Measurements from ENCODE around the gene DPP6. TPM values are rescaled to one million over a fixed set of nuclear protein-coding genes. Genes with fewer than 3 reads are reported as not detected.
"Not testable (repeated sequence)": the region's sequence is repeated elsewhere in the genome, so short reads cannot be mapped to it uniquely, and the experiment has no call there.

The DPP6 gene
- total RNA-seq, 2 donors from 2014 or later, result 0.05 to 38.7 TPM

DNA sequence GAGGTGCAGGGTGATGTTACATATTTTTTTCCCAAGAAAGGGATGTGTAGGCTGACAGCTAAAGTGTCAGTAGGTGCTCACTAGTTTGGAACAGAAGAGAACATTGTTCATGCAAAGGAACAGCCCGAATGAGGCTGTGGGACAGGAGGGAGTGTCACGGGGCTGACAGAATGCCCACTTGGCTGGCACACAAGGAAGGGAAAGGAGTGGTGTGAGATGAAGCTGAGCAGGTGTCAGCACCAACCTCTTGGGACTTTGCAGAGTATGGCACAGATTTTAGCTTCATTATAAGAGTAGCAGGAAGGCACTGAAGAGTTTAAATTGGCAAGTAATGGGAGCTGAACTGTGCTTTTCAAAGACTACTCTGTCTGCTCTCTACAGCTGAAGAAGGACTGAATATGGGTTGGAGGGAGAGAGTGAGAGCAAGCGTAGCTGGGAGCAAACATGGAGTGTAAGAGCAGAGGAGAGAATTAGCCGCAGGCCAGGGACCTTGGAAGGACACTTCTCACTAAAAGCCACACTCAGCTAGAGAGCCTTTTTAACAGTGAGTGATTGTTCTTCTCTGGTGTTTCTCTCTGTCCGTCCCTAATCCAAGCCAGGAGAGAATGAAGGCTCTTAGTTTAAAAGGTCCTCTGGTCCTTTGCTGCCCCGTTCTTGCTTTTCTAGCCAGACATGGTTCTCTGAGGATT lies 35.0 kb downstream of the DPP6 start:
- H3K9me3 ChIP-seq; H3K27ac ChIP-seq; DNase-seq (ENCODE audit: low spot score); H3K36me3 ChIP-seq; H3K4me3 ChIP-seq; intact Hi-C loops (cut with DNase I); H3K27me3 ChIP-seq (replicated peaks; ENCODE audit: insufficient read depth); H3K4me1 ChIP-seq (replicated peaks): not testable (repeated sequence)
- 40% methylated on average over 6 of the region's 6 CpGs for WGBS

DNA sequence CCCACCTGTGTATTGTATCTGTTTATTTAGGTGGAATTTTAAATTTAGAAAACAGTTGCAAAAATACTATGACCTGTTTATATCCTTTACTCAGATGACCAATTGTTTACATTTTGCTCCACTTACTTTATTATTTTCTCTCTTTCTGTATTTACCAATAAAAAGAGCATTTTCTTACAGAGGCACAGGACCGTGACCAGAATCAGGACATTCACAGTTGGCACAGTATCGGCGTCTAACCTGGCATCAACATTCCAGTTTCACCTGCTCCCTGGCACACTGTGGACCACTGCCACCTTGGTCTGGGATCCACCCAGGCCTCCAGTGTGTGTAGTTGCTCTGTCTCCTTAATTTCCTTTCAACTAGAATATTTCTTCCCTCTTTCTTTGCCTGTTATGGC lies 39.9 kb downstream of the DPP6 start:
- H3K9me3 ChIP-seq; H3K4me1 ChIP-seq (replicated peaks); H3K4me3 ChIP-seq; DNase-seq (ENCODE audit: low spot score); intact Hi-C loops (cut with DNase I); H3K36me3 ChIP-seq; H3K27me3 ChIP-seq (replicated peaks; ENCODE audit: insufficient read depth); H3K27ac ChIP-seq: not testable (repeated sequence)
- 60% methylated on average over 3 of the region's 3 CpGs for WGBS

DNA sequence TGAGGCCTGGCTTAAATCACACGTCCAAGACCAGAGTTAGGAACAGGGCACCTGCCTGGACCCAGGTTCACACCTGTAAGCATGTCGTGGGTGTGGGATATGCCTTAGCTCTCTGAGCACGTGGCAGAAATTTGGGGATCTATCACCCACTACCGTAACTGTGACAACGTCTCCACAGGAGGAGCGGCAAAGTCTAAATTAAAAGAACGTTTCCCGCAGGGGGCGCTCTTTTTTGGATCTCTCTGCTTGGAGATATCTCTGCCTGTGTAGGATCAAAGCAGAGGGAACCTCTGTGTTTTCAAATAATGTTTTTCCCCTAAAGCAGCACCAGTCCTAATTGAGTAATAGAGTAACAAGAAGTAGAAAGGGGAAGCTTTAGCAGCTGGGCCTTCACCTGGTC lies 43.0 kb downstream of the DPP6 start:
- intact Hi-C loops (cut with DNase I); H3K4me3 ChIP-seq; H3K27ac ChIP-seq; H3K4me1 ChIP-seq (replicated peaks); DNase-seq (ENCODE audit: low spot score); H3K36me3 ChIP-seq; H3K27me3 ChIP-seq (replicated peaks; ENCODE audit: insufficient read depth); H3K9me3 ChIP-seq: not testable (repeated sequence)
- 54% methylated on average over 9 of the region's 9 CpGs for WGBS

- 83% methylated on average over 9 of the region's 9 CpGs for WGBS
- H3K27ac ChIP-seq; H3K4me1 ChIP-seq (replicated peaks); intact Hi-C loops (cut with DNase I); H3K27me3 ChIP-seq (replicated peaks; ENCODE audit: insufficient read depth); H3K9me3 ChIP-seq; DNase-seq (ENCODE audit: low spot score); H3K4me3 ChIP-seq; H3K36me3 ChIP-seq: not testable (repeated sequence)
Measured at GRCh38 chr7:154105063-154105462, 52.9 kb downstream of the DPP6 start.

DNA sequence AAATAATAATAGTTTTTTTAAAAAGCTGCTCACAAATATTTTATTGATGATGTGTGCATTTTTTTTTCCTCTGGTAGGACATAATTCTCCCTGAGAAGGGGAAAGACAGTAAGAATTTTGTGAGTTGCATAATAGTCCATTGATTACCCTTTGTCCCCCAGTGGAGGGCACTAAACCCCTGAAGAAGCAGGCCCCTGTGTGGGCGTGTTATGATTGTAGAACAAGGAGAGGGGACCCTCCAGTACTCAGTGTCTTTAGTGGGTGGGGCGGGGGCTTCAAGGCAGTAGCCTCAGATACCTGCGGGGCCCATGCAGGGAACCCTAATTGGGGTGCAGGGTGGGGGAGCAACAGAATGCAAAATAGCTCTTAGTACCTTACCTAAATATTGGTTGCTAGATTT lies 57.4 kb downstream of the DPP6 start:
- H3K27ac ChIP-seq; H3K36me3 ChIP-seq; H3K27me3 ChIP-seq (replicated peaks; ENCODE audit: insufficient read depth); H3K4me1 ChIP-seq (replicated peaks); intact Hi-C loops (cut with DNase I); DNase-seq (ENCODE audit: low spot score); H3K9me3 ChIP-seq; H3K4me3 ChIP-seq: not testable (repeated sequence)
- WGBS, result no CpG with 5 or more reads among the region's 3 CpGs

- H3K36me3 ChIP-seq; H3K4me3 ChIP-seq; H3K27ac ChIP-seq; intact Hi-C loops (cut with DNase I); H3K9me3 ChIP-seq; DNase-seq (ENCODE audit: low spot score); H3K27me3 ChIP-seq (replicated peaks; ENCODE audit: insufficient read depth); H3K4me1 ChIP-seq (replicated peaks): not testable (repeated sequence)
- 67% methylated on average over 4 of the region's 4 CpGs for WGBS
Measured at GRCh38 chr7:154113732-154114351, 61.6 kb downstream of the DPP6 start.

GRCh38 chr7:154117411-154118390 lies 65.5 kb downstream of the DPP6 start:
- DNase-seq (ENCODE audit: low spot score); intact Hi-C loops (cut with DNase I); H3K36me3 ChIP-seq; H3K4me1 ChIP-seq (replicated peaks); H3K27ac ChIP-seq; H3K9me3 ChIP-seq; H3K27me3 ChIP-seq (replicated peaks; ENCODE audit: insufficient read depth); H3K4me3 ChIP-seq: not testable (repeated sequence)
- 68% methylated on average over 11 of the region's 12 CpGs for WGBS

DNA sequence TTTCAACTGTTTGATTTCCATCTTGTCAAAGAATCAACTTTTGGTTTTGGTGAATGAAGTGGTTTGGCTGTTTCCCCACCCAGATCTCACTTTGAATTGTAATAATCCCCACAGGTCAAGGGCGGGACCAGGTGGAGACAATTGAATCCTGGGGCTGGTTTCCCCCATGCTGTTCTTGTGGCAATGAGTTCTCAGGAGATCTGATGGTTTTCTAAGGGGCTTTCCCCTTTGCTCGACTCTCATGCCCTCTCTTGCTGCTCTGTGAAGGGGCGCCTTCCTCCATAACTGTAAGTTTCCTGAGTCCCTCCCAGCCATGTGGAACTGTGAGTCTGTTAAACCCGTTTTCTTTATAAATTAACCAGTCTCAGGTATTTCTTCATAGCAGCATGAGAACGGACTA lies 68.6 kb downstream of the DPP6 start:
- 73% methylated on average over 5 of the region's 5 CpGs for WGBS
- H3K4me3 ChIP-seq; H3K27me3 ChIP-seq (replicated peaks; ENCODE audit: insufficient read depth); DNase-seq (ENCODE audit: low spot score); H3K9me3 ChIP-seq; H3K4me1 ChIP-seq (replicated peaks); H3K36me3 ChIP-seq; H3K27ac ChIP-seq; intact Hi-C loops (cut with DNase I): not testable (repeated sequence)

DNA sequence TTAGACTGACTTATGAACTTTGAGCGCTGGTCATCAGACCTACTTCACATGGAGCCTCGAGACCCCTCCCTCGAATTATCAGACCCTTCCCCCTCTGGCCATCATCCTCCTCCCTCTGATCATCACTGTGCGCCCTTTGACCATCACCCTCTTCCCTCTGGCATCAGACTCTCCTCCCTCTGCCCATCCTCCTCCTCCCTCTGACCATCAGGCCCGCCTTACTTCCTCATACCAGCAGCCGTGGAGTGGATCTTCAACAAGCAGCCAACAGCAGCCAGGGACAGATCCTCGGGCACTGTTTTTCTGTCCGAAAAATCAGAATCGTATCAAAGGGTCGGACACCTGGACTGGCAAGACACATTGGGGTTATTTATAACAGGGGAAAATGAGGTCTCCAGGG lies 70.5 kb downstream of the DPP6 start:
- H3K4me3 ChIP-seq; DNase-seq (ENCODE audit: low spot score); H3K27me3 ChIP-seq (replicated peaks; ENCODE audit: insufficient read depth); H3K9me3 ChIP-seq; H3K27ac ChIP-seq; intact Hi-C loops (cut with DNase I); H3K36me3 ChIP-seq; H3K4me1 ChIP-seq (replicated peaks): not testable (repeated sequence)
- 54% methylated on average over 7 of the region's 10 CpGs for WGBS

DNA sequence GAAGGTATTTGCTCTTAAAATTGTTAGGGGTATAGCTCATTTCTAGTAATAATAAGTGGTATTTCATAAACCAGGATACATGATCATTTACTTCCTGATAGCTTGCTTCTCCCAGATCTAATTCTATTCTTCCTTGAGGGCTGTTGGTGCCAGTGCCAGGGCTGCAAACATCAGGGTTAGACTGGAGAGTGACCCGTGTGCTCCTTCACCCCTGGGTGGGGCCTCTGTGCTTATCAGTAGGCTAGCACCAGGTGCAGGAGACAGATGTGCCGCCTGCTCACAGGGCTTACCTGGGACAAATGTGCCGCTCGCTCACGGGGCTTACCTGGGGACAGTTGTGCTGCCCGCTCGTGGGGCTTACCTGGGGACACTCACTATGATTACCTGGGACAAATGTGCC lies 71.2 kb downstream of the DPP6 start:
- H3K27me3 ChIP-seq (replicated peaks; ENCODE audit: insufficient read depth); H3K4me1 ChIP-seq (replicated peaks); H3K27ac ChIP-seq; DNase-seq (ENCODE audit: low spot score); H3K36me3 ChIP-seq; intact Hi-C loops (cut with DNase I); H3K4me3 ChIP-seq; H3K9me3 ChIP-seq: not testable (repeated sequence)
- no CpG with 5 or more reads among the region's 7 CpGs for WGBS

DNA sequence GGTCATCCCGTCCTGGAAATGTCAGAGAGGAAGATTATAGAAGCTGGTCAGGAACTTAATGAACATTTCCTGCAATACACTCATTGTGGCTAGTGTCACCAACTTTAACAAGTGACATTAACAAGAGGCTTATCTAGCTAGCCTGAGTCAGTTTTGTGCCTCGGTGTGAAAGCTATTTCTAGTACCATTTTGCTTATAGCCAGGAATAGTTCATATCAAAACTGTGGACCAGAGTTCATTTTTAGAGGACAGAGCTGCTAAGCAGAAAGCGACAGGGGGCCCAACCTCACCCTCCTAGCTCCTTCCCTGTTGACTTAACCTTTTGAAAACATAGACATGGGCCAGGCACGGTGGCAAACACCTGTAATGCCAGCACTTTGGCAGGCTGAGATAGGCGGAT lies 76.9 kb downstream of the DPP6 start:
- H3K27ac ChIP-seq; H3K27me3 ChIP-seq (replicated peaks; ENCODE audit: insufficient read depth); H3K4me1 ChIP-seq (replicated peaks); H3K4me3 ChIP-seq; DNase-seq (ENCODE audit: low spot score); H3K36me3 ChIP-seq; intact Hi-C loops (cut with DNase I); H3K9me3 ChIP-seq: not testable (repeated sequence)
- 42% methylated on average over 5 of the region's 5 CpGs for WGBS

GRCh38 chr7:154132617-154133016 lies 80.4 kb downstream of the DPP6 start:
- H3K9me3 ChIP-seq; H3K27me3 ChIP-seq (replicated peaks; ENCODE audit: insufficient read depth); H3K4me1 ChIP-seq (replicated peaks); intact Hi-C loops (cut with DNase I); DNase-seq (ENCODE audit: low spot score); H3K36me3 ChIP-seq; H3K4me3 ChIP-seq; H3K27ac ChIP-seq: not testable (repeated sequence)
- 61% methylated on average over 4 of the region's 4 CpGs for WGBS
